Pulmonary artery endothelial cell (primary cell): ENCODE results near the gene RPL27. TPM values are rescaled to one million over a fixed set of nuclear protein-coding genes. Genes with fewer than 3 reads are reported as not detected.

ENCODE experiments used
- DNase-seq: peaks from one replicate; pipeline ENCODE4 v3.0.0-alpha.2; 2011; ENCODE audit warnings: low read depth, low spot score
- total RNA-seq: library from RNA; depleted of rRNA; stranded (reverse); fragments of >200 nt; gene quantifications from 2 replicates; pipeline ENCODE4 v1.2.3, GENCODE V29; 2014

RPL27 gene
- total RNA-seq, 1 donor from 2014 or later, result 1,178 TPM

- no peak for DNase-seq
Observed at GRCh38 chr17:43051969-43052368, 53.8 kb downstream of the RPL27 start.

Other genes with a start within 250 kb of the RPL27 start
- 2.1 and 5.4 TPM in 2 replicates for gene RAMP2, start 237.2 kb upstream of the RPL27 start, total RNA-seq
- 39.0 and 55.6 TPM in 2 replicates for gene VPS25, start 225.0 kb upstream of the RPL27 start, total RNA-seq
- 0.33 and 2.6 TPM in 2 replicates for gene WNK4, start 217.8 kb upstream of the RPL27 start, total RNA-seq
- gene COA3, start 199.7 kb upstream of the RPL27 start, total RNA-seq, result 71.8 and 73.5 TPM in 2 replicates
- gene CNTD1, start 199.6 kb upstream of the RPL27 start, total RNA-seq, result 0.04 TPM in 1 of 2 replicates, not detected in the other
- gene BECN1, start 174.1 kb upstream of the RPL27 start, total RNA-seq, result 172 and 180 TPM in 2 replicates
- gene PSME3, start 165.0 kb upstream of the RPL27 start, total RNA-seq, result 89.3 and 111 TPM in 2 replicates
- 0.26 and 0.49 TPM in 2 replicates for gene AOC2, start 153.8 kb upstream of the RPL27 start, total RNA-seq
- gene AOC3, start 147.2 kb upstream of the RPL27 start, total RNA-seq, result 0.04 TPM in 1 of 2 replicates, not detected in the other
- gene G6PC1, start 97.6 kb upstream of the RPL27 start, total RNA-seq, result not detected in 2 replicates
- 22.2 and 29.3 TPM in 2 replicates for gene AARSD1, start 34.0 kb upstream of the RPL27 start, total RNA-seq
- gene PTGES3L, start 18.3 kb upstream of the RPL27 start, total RNA-seq, result 0.26 TPM in 1 of 2 replicates, not detected in the other
- gene RUNDC1, start 17.9 kb upstream of the RPL27 start, total RNA-seq, result 11.7 and 12.5 TPM in 2 replicates
- gene IFI35, start 8.4 kb downstream of the RPL27 start, total RNA-seq, result 15.0 and 20.3 TPM in 2 replicates
- gene VAT1, start 24.0 kb downstream of the RPL27 start, total RNA-seq, result 226 and 227 TPM in 2 replicates
- 0.35 and 0.46 TPM in 2 replicates for gene RND2, start 26.8 kb downstream of the RPL27 start, total RNA-seq
- gene BRCA1, start 126.9 kb downstream of the RPL27 start, total RNA-seq, result 21.2 and 38.1 TPM in 2 replicates
- 105 and 110 TPM in 2 replicates for gene NBR1, start 172.8 kb downstream of the RPL27 start, total RNA-seq
- 1.6 and 2.7 TPM in 2 replicates for gene TMEM106A, start 213.5 kb downstream of the RPL27 start, total RNA-seq
- not detected in 2 replicates for gene CCDC200, start 230.2 kb downstream of the RPL27 start, total RNA-seq
- not detected in 2 replicates for gene RNU2-1, start 235.6 kb downstream of the RPL27 start, total RNA-seq